Endothelial cell of umbilical vein (primary cell): ENCODE data around the gene GALR3. TPM values are rescaled to one million over a fixed set of nuclear protein-coding genes. Genes with fewer than 3 reads are reported as not detected.

Source experiments
- BruUV-seq: library from RNA; stranded (reverse); fragments of 400-500 nt; replicated peaks from 2 replicates; lab custom pipeline; 2021; lab: Mats Ljungman, UMichigan
- CTCF ChIA-PET: fragments of 300-600, 350-600 bp; sonication (Branson Sonifier 250); formaldehyde crosslinking; loops from one replicate; lab custom pipeline; 2021; ENCODE audit warnings: antibody characterized with exemption, inconsistent platforms; lab: Charles Lee
- POLR2A ChIA-PET: fragments of 300-600, 350-600 bp; sonication (Branson Sonifier 250); formaldehyde crosslinking; loops from one replicate; lab custom pipeline; 2021; ENCODE audit warnings: antibody characterized with exemption, inconsistent platforms; lab: Charles Lee
- DNase-seq: peaks from one replicate; pipeline ENCODE4 v3.0.0-alpha.2; 2011; ENCODE audit warnings: low read depth, low spot score
- FAIRE-seq: peaks from 2 replicates; lab custom pipeline; 2011; peaks lifted over from hg19 to GRCh38; lab: Jason Lieb, UNC
- H2AFZ ChIP-seq: 2 replicates; pipeline ENCODE4 v1.6.0; 2012; ENCODE audit warnings: low read depth, low read length, control low read depth, inconsistent platforms
- H3K27ac ChIP-seq: 2 replicates; pipeline ENCODE4 v1.5.1; 2011; ENCODE audit warnings: low read depth, mild to moderate bottlenecking, control low read depth, low read length, moderate library complexity; ENCODE audit not compliant: insufficient read depth
- H3K27me3 ChIP-seq, 2 experiments: 2 replicates each; pipeline versions ENCODE4 v1.6.0 to v1.6.1; 2011; ENCODE audit warnings: low read length in 2 of 2, mixed read lengths in 1 of 2; ENCODE audit not compliant: control insufficient read depth in 2 of 2, insufficient read depth in 2 of 2
- H3K36me3 ChIP-seq, 2 experiments: 2 replicates in 1 of 2; 3 replicates in 1 of 2; pipeline ENCODE4 v1.5.1; 2011; ENCODE audit warnings: low read length in 2 of 2, mild to moderate bottlenecking in 1 of 2, moderate library complexity in 1 of 2; ENCODE audit not compliant: control insufficient read depth in 2 of 2, insufficient read depth in 2 of 2; ENCODE audit errors: extremely low read depth in 1 of 2
- H3K4me1 ChIP-seq: 3 replicates; pipeline ENCODE4 v1.5.1; 2011; ENCODE audit warnings: mild to moderate bottlenecking, low read length; ENCODE audit not compliant: control insufficient read depth, insufficient read depth; ENCODE audit errors: extremely low read depth
- H3K4me2 ChIP-seq: 2 replicates; pipeline ENCODE4 v1.6.1; 2011; ENCODE audit warnings: low read length, control low read depth, mixed read lengths; ENCODE audit not compliant: insufficient read depth
- H3K4me3 ChIP-seq, 3 experiments: fragments of 200-600 bp in 1 of 3; sonication (generic), shearing (Covaris generic) in 1 of 3; replicated peaks in 1 of 3; 2 replicates each; pipeline ENCODE4 v1.5.1; 2011 to 2016; ENCODE audit warnings: control low read depth in 3 of 3, low read length in 3 of 3, mild to moderate bottlenecking in 2 of 3, inconsistent platforms in 1 of 3, low read depth in 1 of 3, moderate library complexity in 1 of 3; ENCODE audit not compliant: insufficient read depth in 1 of 3
- H3K79me2 ChIP-seq: 2 replicates; pipeline ENCODE4 v1.6.0; 2012; ENCODE audit warnings: low read length, inconsistent platforms; ENCODE audit not compliant: control insufficient read depth, insufficient read depth
- H3K9ac ChIP-seq: replicated peaks from 2 replicates; pipeline ENCODE3; 2011; ENCODE audit warnings: low read length, control low read depth; ENCODE audit not compliant: insufficient read depth; ENCODE audit errors: extremely low read depth
- H3K9me1 ChIP-seq: replicated peaks from 3 replicates; pipeline ENCODE4 v1.6.0; 2011; ENCODE audit warnings: mild to moderate bottlenecking, low read length; ENCODE audit not compliant: control insufficient read depth, insufficient read depth; ENCODE audit errors: extremely low read depth
- H3K9me3 ChIP-seq: replicated peaks from 2 replicates; pipeline ENCODE4 v1.5.1; 2012; ENCODE audit warnings: low read length, inconsistent platforms; ENCODE audit not compliant: control insufficient read depth, insufficient read depth
- H4K20me1 ChIP-seq: replicated peaks from 2 replicates; pipeline ENCODE3; 2011; ENCODE audit warnings: mild to moderate bottlenecking, low read length; ENCODE audit not compliant: control insufficient read depth, insufficient read depth; ENCODE audit errors: extremely low read depth
- EZH2 ChIP-seq: IDR thresholded peaks from 2 replicates; pipeline ENCODE4 v1.6.1; 2012; ENCODE audit warnings: borderline replicate concordance, low read depth, mild to moderate bottlenecking, moderate library complexity, low read length, inconsistent platforms; ENCODE audit not compliant: severe bottlenecking
- GATA2 ChIP-seq: IDR thresholded peaks from 2 replicates; pipeline ENCODE4 v1.7.0; 2011; ENCODE audit warnings: low read depth, mild to moderate bottlenecking, moderate library complexity, mixed read lengths, low read length; ENCODE audit not compliant: insufficient read length, insufficient read depth
- JUN ChIP-seq: IDR thresholded peaks from 2 replicates; pipeline ENCODE4 v1.6.1; 2011; ENCODE audit warnings: borderline replicate concordance, low read depth; ENCODE audit not compliant: insufficient read length, insufficient read depth
- MAX ChIP-seq: IDR thresholded peaks from 2 replicates; pipeline ENCODE4 v1.6.1; 2011; ENCODE audit not compliant: insufficient read depth, insufficient read length
- POLR2AphosphoS5 ChIP-seq: IDR thresholded peaks from 2 replicates; pipeline ENCODE4 v1.6.1; 2012; ENCODE audit warnings: low read depth, mild to moderate bottlenecking, control low read depth, low read length, moderate library complexity; ENCODE audit not compliant: insufficient read depth
- dilution Hi-C: fragments of 300-500 bp; cut with MboI; formaldehyde crosslinking; loops from one replicate; pipeline ENCODE4 v1.15.0; 2019; ENCODE audit warnings: low sequenced_read_pairs; ENCODE audit not compliant: extremely low pct_ligation_motif_present
- intact Hi-C: fragments of 100-400 bp; cut with micrococcal nuclease; formaldehyde crosslinking; loops from one replicate; pipeline ENCODE4 v1.10.0; 2022
- polyA plus RNA-seq, 4 experiments: library from polyadenylated mRNA; depleted of rRNA in 3 of 4; stranded (reverse) in 3 of 4; unstranded in 1 of 4; fragments of >200 nt; gene quantifications; 2 replicates each; pipeline versions ENCODE4 v1.2.1 to v1.2.3, GENCODE V29; 2011 to 2012; ENCODE audit warnings: missing spikeins in 1 of 4
- total RNA-seq: library from RNA; stranded (reverse); gene quantifications from 2 replicates; pipeline ENCODE4 v1.2.3, GENCODE V29; 2021
- TF ChIP-seq, protein P1 (sequence below), 2 donors: IDR thresholded peaks; 1 replicate in 1 of 2; 2 replicates in 1 of 2; pipeline ENCODE4 v1.5.1; 2011; ENCODE audit warnings: low read length in 2 of 2, mild to moderate bottlenecking in 2 of 2, moderate library complexity in 2 of 2, control low read depth in 1 of 2, inconsistent platforms in 1 of 2, low read depth in 1 of 2; ENCODE audit not compliant: insufficient read depth in 1 of 2; ENCODE audit errors: extremely low read depth in 1 of 2

The GALR3 gene
- total and polyA plus RNA-seq, 2 donors (not counting 3 experiments of a cell fraction or from before 2014, with no cell fraction given): not detected

DNA sequence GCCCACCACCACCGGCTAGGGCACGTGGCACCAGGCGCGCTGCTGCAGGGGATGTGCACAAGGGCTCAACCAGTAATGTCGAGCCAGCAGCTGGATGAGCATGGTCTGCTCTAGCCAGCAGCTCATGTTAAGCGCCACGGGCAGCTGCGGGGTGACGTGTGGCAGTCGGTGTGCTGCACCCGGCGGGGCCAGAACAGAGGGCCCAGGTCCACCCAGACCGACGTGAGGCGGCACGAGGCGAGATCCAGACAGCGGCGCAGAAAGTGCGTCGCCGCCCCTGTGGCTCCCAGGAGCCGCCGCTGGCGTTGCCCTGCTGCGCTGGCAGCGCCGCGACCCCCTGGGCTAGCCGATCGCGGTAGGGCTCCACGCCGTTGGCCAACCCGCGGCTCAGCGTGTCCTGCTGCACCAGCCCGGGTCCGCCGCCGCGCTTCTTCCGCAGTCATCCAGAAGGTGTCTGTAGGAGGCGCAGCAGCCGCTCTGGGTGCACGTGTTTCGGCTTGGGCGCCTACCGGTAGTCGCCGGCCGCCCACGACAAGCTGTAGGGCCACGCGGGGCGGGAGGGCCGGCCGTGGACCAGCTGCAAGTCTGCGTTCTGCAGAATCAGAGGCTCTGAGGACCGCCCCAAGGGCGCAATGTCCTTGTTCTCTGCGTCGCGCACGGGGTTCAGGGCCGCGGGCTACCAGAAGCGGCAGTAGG lies 4.6 kb upstream of the GALR3 start:
- POLR2A ChIA-PET: interaction anchor here (1.5 kb wide), 2 partner anchors 13 to 45 kb away, joined by 5 to 8 read pairs; a partner anchor contains a TSS
- no peaks in the 10 kb centered on the region for H3K9me3 ChIP-seq
- dilution Hi-C loops: no loop called here
- peak overlapping the region; percentile 38 for H3K4me2 ChIP-seq
- no peak overlapping the region for H3K9ac ChIP-seq
- peaks cover 9% of the 10 kb centered on the region for H3K4me1 ChIP-seq
- no TSS peak for BruUV-seq
- no peak overlapping the region for H3K27ac ChIP-seq
- H3K4me3 ChIP-seq: no peak overlapping the region
- TF ChIP-seq GATA2 (no peak), EZH2 (peak; percentile 48), JUN (no peak), MAX (peak; percentile 55), POLR2AphosphoS5 (peak; percentile 28)
- TF ChIP-seq, protein P1, sequence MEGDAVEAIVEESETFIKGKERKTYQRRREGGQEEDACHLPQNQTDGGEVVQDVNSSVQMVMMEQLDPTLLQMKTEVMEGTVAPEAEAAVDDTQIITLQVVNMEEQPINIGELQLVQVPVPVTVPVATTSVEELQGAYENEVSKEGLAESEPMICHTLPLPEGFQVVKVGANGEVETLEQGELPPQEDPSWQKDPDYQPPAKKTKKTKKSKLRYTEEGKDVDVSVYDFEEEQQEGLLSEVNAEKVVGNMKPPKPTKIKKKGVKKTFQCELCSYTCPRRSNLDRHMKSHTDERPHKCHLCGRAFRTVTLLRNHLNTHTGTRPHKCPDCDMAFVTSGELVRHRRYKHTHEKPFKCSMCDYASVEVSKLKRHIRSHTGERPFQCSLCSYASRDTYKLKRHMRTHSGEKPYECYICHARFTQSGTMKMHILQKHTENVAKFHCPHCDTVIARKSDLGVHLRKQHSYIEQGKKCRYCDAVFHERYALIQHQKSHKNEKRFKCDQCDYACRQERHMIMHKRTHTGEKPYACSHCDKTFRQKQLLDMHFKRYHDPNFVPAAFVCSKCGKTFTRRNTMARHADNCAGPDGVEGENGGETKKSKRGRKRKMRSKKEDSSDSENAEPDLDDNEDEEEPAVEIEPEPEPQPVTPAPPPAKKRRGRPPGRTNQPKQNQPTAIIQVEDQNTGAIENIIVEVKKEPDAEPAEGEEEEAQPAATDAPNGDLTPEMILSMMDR (IDR thresholded peaks at IDR 0.05; ENCODE audit: extremely low read depth in 1 of 2, insufficient read depth in 1 of 2, low read depth in 1 of 2, low read length in 2 of 2): peak; percentile 20 to 55
- CTCF ChIA-PET: interaction anchor here (0.6 to 5.9 kb wide), 25 partner anchors 8 to 175 kb away, joined by 3 to 223 read pairs (median 8); partner anchors contain the start of genes ANKRD54, EIF3L, GCAT and MICALL1
- intact Hi-C loops: loop anchor here (5.0 kb wide), 1 partner anchor 134 kb away; the partner anchor contains the start of genes C22orf23 and POLR2F
- no peaks in the 10 kb centered on the region for H3K9me1 ChIP-seq
- H3K79me2 ChIP-seq: no peaks in the 10 kb centered on the region
- H3K27me3 ChIP-seq: peaks cover 2 to 3% of the 10 kb centered on the region in 2 experiments
- H4K20me1 ChIP-seq: no peaks in the 10 kb centered on the region
- FAIRE-seq: no peak
- peak overlapping the region; percentile 85 for H2AFZ ChIP-seq
- H3K36me3 ChIP-seq: peaks cover 0 to 4% of the 10 kb centered on the region in 2 experiments
- DNase-seq: peak; percentile 49
